NOMO-1 treated with dmso at 0.1 percent for 144 hours (cell line): Measurements from ENCODE around the gene OR9Q1.
"Not testable (repeated sequence)": the region's sequence is repeated elsewhere in the genome, so short reads cannot be mapped to it uniquely, and the experiment has no call there.

Experiments
- DNase-seq: peaks from one replicate; lab custom pipeline; 2025; ENCODE audit not compliant: unreplicated experiment; lab: John Stamatoyannopoulos, UW

Gene OR9Q1

GRCh38 chr11:58133309-58134076 lies 109.8 kb downstream of the OR9Q1 start:
- DNase-seq = no peak

GRCh38 chr11:58134151-58134550 lies 110.5 kb downstream of the OR9Q1 start:
- DNase-seq = no peak

- DNase-seq = no peak
These were observed 111.5 kb downstream of the OR9Q1 start for GRCh38 chr11:58135171-58135570.

- no peak for DNase-seq
These were observed 119.1 kb downstream of the OR9Q1 start for GRCh38 chr11:58142761-58143160.

GRCh38 chr11:58152781-58153180 lies 129.1 kb downstream of the OR9Q1 start:
- DNase-seq = no peak

- no peak for DNase-seq
These were observed 140.7 kb downstream of the OR9Q1 start for GRCh38 chr11:58164389-58164788.

GRCh38 chr11:58164990-58165389 lies 141.3 kb downstream of the OR9Q1 start:
- DNase-seq = no peak

GRCh38 chr11:58165504-58166106 lies 141.9 kb downstream of the OR9Q1 start:
- no peak for DNase-seq

GRCh38 chr11:58177409-58178054 lies 153.9 kb downstream of the OR9Q1 start:
- DNase-seq = no peak

GRCh38 chr11:58178444-58178843 lies 154.8 kb downstream of the OR9Q1 start:
- no peak for DNase-seq

- no peak for DNase-seq
These were observed 156.0 kb downstream of the OR9Q1 start for GRCh38 chr11:58179648-58180047.

- no peak for DNase-seq
These were observed 163.3 kb downstream of the OR9Q1 start for GRCh38 chr11:58186938-58187337.

- no peak for DNase-seq
These were observed 165.1 kb downstream of the OR9Q1 start, which contains the start of gene OR9Q2 for GRCh38 chr11:58188770-58189169. Gene OR9Q2, plus strand, starts transcription at chr11:58189070. Its CDS starts 1,421 bp downstream, at chr11:58190491.

- DNase-seq = no peak
These were observed 168.5 kb downstream of the OR9Q1 start for GRCh38 chr11:58192229-58192628.

GRCh38 chr11:58193391-58193790 lies 169.7 kb downstream of the OR9Q1 start:
- no peak for DNase-seq

- DNase-seq = no peak
These were observed 172.3 kb downstream of the OR9Q1 start for GRCh38 chr11:58195939-58196338.

GRCh38 chr11:58199271-58199670 lies 175.6 kb downstream of the OR9Q1 start:
- DNase-seq = no peak

GRCh38 chr11:58204042-58204441 lies 180.4 kb downstream of the OR9Q1 start, which contains the start of gene OR1S2:
Gene OR1S2, minus strand, starts transcription at chr11:58204142. Its CDS starts 0 bp downstream, at chr11:58204142.
- DNase-seq = no peak

GRCh38 chr11:58212420-58212819 lies 188.7 kb downstream of the OR9Q1 start, which contains the start of gene OR1S1:
Gene OR1S1, plus strand, starts transcription at chr11:58212720.
- not testable (repeated sequence) for DNase-seq

- no peak for DNase-seq
These were observed 192.8 kb downstream of the OR9Q1 start for GRCh38 chr11:58216476-58216875.

- no peak for DNase-seq
These were observed 199.0 kb downstream of the OR9Q1 start for GRCh38 chr11:58222721-58223120.
